Right atrium auricular region (tissue), 2 donors: ENCODE data around the gene DPAGT1. TPM values are rescaled to one million over a fixed set of nuclear protein-coding genes. Genes with fewer than 3 reads are reported as not detected.

Source experiments
- DNase-seq: peaks from one replicate; pipeline ENCODE4 v3.0.0-alpha.2; 2019; ENCODE audit warnings: low spot score
- H3K27ac ChIP-seq, 2 donors: fragments of 200-600 bp; sonication (generic); 1 replicate in 1 of 2; 2 replicates in 1 of 2; pipeline ENCODE4 v1.5.1; 2016 to 2019
- H3K27me3 ChIP-seq, 2 donors: fragments of 200-600 bp; sonication (generic); one replicate each; pipeline versions ENCODE4 v1.5.1 to v1.6.0; 2017 to 2019
- H3K36me3 ChIP-seq: fragments of 200-600 bp; sonication (generic); one replicate; pipeline ENCODE4 v1.5.1; 2016
- H3K4me1 ChIP-seq, 2 donors: fragments of 200-600 bp; sonication (generic); one replicate each; pipeline versions ENCODE4 v1.5.1 to v1.6.0; 2017 to 2019
- H3K4me3 ChIP-seq, 2 donors: fragments of 200-600 bp; sonication (generic); 1 replicate in 1 of 2; 2 replicates in 1 of 2; pipeline ENCODE4 v1.5.1; 2017 to 2019; ENCODE audit warnings: mild to moderate bottlenecking in 1 of 2, moderate library complexity in 1 of 2
- H3K9me3 ChIP-seq, 2 donors: fragments of 200-600 bp; sonication (generic); one replicate each; pipeline ENCODE4 v1.5.1; 2019
- CTCF ChIP-seq, 2 donors: fragments of 200-600 bp; sonication (generic); IDR thresholded peaks; one replicate each; pipeline ENCODE4 v1.5.1; 2019; ENCODE audit warnings: antibody characterized with exemption in 2 of 2
- total RNA-seq, 2 donors: library from RNA; depleted of rRNA; stranded (reverse); fragments of >200 nt; gene quantifications; one replicate each; pipeline ENCODE4 v1.1.0, GENCODE V29; 2016

Gene DPAGT1
- total RNA-seq, 2 donors from 2014 or later = 15.8 to 18.6 TPM

- Histone ChIP-seq H3K27ac (no peak overlapping the region), H3K36me3 (peaks cover 28% of the 10 kb centered on the region)
- TF ChIP-seq CTCF (IDR thresholded peaks at IDR 0.05) = no peak
These were observed 24.2 kb upstream of the DPAGT1 start for GRCh38 chr11:119125821-119126220.

GRCh38 chr11:119121811-119122124 lies 20.1 kb upstream of the DPAGT1 start:
- DNase-seq = no peak
- Histone ChIP-seq H3K9me3 (no peaks in the 10 kb centered on the region), H3K27ac (peak overlapping the region; percentile 72 to 74), H3K4me1 (peaks cover 0 to 24% of the 10 kb centered on the region in 2 donors), H3K27me3 (no peaks in the 10 kb centered on the region), H3K4me3 (peak overlapping the region; percentile 81 to 93), H3K36me3 (peaks cover 9% of the 10 kb centered on the region)
- TF ChIP-seq CTCF (IDR thresholded peaks at IDR 0.05) = no peak

More at GRCh38 chr11:119125821-119126220, 24.2 kb upstream of the DPAGT1 start:
- H3K4me1 ChIP-seq = peaks cover 0 to 22% of the 10 kb centered on the region in 2 donors
- H3K4me3 ChIP-seq = no peak overlapping the region
- H3K27me3 ChIP-seq = no peaks in the 10 kb centered on the region
- no peaks in the 10 kb centered on the region for H3K9me3 ChIP-seq
- DNase-seq = no peak

GRCh38 chr11:119121008-119121810 lies 19.6 kb upstream of the DPAGT1 start, which contains the start of gene HINFP:
TSS of gene HINFP (plus strand) at chr11:119121580. CDS start at chr11:119126945, 5,365 bp downstream.
- H3K4me3 ChIP-seq = peak within 1 kb of the TSS; percentile 81 to 93
- peak within 1 kb of the TSS; percentile 74 to 85 for H3K27ac ChIP-seq
- peaks cover 9% of the 10 kb centered on the region for H3K36me3 ChIP-seq
- no peak for TF ChIP-seq CTCF (IDR thresholded peaks at IDR 0.05)
- DNase-seq = peak; percentile 100
- H3K27me3 ChIP-seq = no peaks in the 10 kb centered on the region
- peaks cover 0 to 19% of the 10 kb centered on the region in 2 donors for H3K4me1 ChIP-seq
- H3K9me3 ChIP-seq = no peaks in the 10 kb centered on the region

- Histone ChIP-seq H3K36me3 (peaks cover 9% of the 10 kb centered on the region), H3K4me3 (peak overlapping the region; percentile 39 to 81), H3K27ac (peak overlapping the region; percentile 66 to 85), H3K4me1 (peaks cover 0 to 15% of the 10 kb centered on the region in 2 donors), H3K9me3 (no peaks in the 10 kb centered on the region), H3K27me3 (no peaks in the 10 kb centered on the region)
- no peak for DNase-seq
- TF ChIP-seq CTCF (IDR thresholded peaks at IDR 0.05) = no peak
These were observed 19.0 kb upstream of the DPAGT1 start for GRCh38 chr11:119120639-119121007.

GRCh38 chr11:119118946-119119345 lies 17.3 kb upstream of the DPAGT1 start:
- H3K27ac ChIP-seq = no peak overlapping the region
- peaks cover 8% of the 10 kb centered on the region for H3K36me3 ChIP-seq
- H3K9me3 ChIP-seq = no peaks in the 10 kb centered on the region
- no peaks in the 10 kb centered on the region for H3K27me3 ChIP-seq
- no peak overlapping the region for H3K4me3 ChIP-seq
- no peak for TF ChIP-seq CTCF (IDR thresholded peaks at IDR 0.05)
- DNase-seq = no peak
- peaks cover 0 to 14% of the 10 kb centered on the region in 2 donors for H3K4me1 ChIP-seq
